Measurements from ENCODE around the gene UBN1.

DNA sequence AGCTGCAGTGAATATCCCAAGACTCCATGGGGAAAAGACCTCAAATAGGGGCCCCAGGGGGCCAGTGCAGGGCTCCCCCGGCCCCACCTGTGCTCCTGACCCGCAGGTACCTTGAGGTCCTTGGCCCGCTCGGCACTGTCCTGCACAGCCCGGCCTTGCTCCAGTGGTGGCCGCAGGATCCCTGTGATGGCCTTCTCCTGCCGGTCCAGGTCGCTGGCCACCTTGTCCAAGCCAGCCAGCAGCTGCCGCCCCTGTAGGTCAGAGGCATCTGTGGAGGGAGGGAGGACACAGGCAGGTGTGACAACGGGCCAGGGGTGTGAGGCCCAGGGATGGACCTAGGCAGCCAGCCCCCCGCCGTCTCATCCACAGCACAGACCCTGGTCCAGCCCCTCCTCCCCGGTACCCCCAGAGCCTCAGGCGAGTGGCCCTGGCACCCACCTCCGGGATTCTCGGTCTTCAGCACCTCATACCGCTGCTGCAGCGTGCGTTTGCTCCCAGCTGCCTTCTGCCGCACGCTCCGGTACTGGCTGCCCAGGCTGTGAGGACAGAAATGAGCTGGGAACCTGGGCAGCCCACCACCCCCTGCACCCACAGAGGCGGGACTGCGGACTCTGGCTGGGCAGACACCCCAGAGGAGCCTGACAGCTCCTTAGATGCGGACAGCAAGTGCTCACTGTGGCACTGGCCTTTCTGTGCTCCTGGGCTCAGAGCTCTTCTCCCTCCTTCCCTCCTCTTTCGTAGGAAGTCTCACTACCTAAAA, 46.0 kb downstream of the UBN1 start:
- TF ChIP-seq TAF1 (IDR thresholded peaks at IDR 0.05; ENCODE audit: borderline replicate concordance, insufficient read depth, low read length) (no peak), POLR2AphosphoS5 (IDR thresholded peaks at IDR 0.05; ENCODE audit: low read depth, low read length) (no peak), FOXP2 (optimal IDR thresholded peaks at IDR 0.05; ENCODE audit: borderline replicate concordance, extremely low read depth, extremely low read length, insufficient read depth) (no peak)
- TF ChIP-seq, protein P1, sequence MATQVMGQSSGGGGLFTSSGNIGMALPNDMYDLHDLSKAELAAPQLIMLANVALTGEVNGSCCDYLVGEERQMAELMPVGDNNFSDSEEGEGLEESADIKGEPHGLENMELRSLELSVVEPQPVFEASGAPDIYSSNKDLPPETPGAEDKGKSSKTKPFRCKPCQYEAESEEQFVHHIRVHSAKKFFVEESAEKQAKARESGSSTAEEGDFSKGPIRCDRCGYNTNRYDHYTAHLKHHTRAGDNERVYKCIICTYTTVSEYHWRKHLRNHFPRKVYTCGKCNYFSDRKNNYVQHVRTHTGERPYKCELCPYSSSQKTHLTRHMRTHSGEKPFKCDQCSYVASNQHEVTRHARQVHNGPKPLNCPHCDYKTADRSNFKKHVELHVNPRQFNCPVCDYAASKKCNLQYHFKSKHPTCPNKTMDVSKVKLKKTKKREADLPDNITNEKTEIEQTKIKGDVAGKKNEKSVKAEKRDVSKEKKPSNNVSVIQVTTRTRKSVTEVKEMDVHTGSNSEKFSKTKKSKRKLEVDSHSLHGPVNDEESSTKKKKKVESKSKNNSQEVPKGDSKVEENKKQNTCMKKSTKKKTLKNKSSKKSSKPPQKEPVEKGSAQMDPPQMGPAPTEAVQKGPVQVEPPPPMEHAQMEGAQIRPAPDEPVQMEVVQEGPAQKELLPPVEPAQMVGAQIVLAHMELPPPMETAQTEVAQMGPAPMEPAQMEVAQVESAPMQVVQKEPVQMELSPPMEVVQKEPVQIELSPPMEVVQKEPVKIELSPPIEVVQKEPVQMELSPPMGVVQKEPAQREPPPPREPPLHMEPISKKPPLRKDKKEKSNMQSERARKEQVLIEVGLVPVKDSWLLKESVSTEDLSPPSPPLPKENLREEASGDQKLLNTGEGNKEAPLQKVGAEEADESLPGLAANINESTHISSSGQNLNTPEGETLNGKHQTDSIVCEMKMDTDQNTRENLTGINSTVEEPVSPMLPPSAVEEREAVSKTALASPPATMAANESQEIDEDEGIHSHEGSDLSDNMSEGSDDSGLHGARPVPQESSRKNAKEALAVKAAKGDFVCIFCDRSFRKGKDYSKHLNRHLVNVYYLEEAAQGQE (IDR thresholded peaks at IDR 0.05; ENCODE audit: insufficient read depth in 1 of 2, low read depth in 2 of 2, low read length in 2 of 2): no peak

Data from PFSK-1 (cell line).